Measurements from ENCODE around the gene C1QTNF7. TPM values are rescaled to one million over a fixed set of nuclear protein-coding genes. Genes with fewer than 3 reads are reported as not detected.
A peak's percentile ranks its signal among the peaks of the same experiment; 100 is the strongest.

Gene C1QTNF7, protein sequence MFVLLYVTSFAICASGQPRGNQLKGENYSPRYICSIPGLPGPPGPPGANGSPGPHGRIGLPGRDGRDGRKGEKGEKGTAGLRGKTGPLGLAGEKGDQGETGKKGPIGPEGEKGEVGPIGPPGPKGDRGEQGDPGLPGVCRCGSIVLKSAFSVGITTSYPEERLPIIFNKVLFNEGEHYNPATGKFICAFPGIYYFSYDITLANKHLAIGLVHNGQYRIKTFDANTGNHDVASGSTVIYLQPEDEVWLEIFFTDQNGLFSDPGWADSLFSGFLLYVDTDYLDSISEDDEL
- total RNA-seq (not detected in 2 replicates), polyA plus RNA-seq (not detected in 2 replicates)

DNA sequence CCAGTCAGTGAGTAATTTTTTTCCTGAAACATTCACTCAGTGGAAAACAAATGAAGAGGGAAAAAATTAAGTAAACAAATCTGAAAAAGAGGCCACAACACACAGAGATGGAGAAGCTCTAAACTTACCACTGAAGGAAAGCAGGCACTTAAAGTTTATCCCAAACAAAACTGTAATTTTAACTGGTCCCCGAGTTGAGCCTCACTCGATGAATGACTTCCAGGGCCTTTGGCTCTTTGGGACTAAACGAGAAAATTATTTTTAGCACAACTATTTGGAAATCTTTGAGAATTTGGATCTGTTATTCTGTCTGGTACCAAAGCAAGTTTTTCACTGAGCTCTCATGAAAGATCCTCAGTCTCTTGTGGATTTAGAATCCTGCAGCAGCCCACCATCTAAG is at the start of gene C1QTNF7:
Gene C1QTNF7 (plus strand): TSS at position 333 of the 400 bp plus-strand sequence. CDS start 7,711 bp downstream, outside the sequence.
- H3K27ac ChIP-seq, result no peak within 1 kb of the TSS

DNA sequence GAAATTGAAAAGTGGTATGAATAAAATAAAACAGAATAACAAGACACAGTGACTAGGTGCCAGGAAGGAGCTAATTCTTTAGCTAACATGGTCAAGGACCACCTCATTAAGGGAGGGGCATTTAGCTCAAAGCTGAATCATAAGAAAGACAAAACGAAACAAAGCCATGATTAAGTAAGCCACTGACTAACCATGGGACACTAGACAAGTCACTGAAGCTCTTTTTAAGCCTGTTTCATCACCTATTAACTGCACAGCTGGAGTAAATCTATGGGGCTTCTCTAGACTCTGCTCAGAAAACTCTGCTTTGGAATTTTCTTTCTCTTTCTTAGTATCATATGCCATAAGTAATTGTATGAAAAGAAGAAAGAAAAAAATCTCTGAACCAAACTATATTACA is 49.8 kb upstream of the C1QTNF7 start:
- H3K27ac ChIP-seq, result no peak overlapping the region
- DNase-seq (ENCODE audit: low read depth in 1 of 2, low spot score in 1 of 2), result peak in 1 of 2 donors; percentile 40

More for the DNA sequence above, at the start of gene C1QTNF7:
- H3K36me3 ChIP-seq, result no peaks in the 10 kb centered on the region
- DNase-seq (ENCODE audit: low read depth in 1 of 2, low spot score in 1 of 2), result no peak
- no peaks in the 10 kb centered on the region for H3K9me3 ChIP-seq (ENCODE audit: low read depth)
- no peaks in the 10 kb centered on the region for H3K27me3 ChIP-seq
- H3K4me3 ChIP-seq, result no peak within 1 kb of the TSS
- peaks cover 20% of the 10 kb centered on the region for H3K4me1 ChIP-seq (ENCODE audit: low read depth)
- TF ChIP-seq, protein P1, sequence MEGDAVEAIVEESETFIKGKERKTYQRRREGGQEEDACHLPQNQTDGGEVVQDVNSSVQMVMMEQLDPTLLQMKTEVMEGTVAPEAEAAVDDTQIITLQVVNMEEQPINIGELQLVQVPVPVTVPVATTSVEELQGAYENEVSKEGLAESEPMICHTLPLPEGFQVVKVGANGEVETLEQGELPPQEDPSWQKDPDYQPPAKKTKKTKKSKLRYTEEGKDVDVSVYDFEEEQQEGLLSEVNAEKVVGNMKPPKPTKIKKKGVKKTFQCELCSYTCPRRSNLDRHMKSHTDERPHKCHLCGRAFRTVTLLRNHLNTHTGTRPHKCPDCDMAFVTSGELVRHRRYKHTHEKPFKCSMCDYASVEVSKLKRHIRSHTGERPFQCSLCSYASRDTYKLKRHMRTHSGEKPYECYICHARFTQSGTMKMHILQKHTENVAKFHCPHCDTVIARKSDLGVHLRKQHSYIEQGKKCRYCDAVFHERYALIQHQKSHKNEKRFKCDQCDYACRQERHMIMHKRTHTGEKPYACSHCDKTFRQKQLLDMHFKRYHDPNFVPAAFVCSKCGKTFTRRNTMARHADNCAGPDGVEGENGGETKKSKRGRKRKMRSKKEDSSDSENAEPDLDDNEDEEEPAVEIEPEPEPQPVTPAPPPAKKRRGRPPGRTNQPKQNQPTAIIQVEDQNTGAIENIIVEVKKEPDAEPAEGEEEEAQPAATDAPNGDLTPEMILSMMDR (IDR thresholded peaks at IDR 0.05; ENCODE audit: low read depth, low read length), result no peak

DNA sequence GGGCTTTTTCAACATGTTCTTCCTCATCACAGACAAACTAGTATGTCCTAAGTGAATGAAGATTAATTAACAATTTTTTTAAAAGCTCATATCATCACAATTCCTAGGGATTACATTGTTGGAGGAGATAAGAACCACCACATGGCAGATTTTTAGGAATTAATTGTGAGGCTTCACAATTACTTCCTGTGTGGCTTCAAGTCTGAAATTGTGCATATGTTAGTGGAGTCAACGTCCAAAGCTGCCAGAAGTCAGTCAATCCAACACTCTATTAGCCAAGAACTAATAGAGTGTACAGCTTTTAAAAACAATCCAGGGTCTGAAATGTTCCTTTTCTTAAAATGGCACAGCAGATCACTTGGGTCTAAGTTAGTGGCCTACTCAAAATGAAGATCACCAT is 49.3 kb upstream of the C1QTNF7 start:
- no peaks in the 10 kb centered on the region for H3K36me3 ChIP-seq
- H3K9me3 ChIP-seq (ENCODE audit: low read depth), result no peaks in the 10 kb centered on the region
- peak in 1 of 2 donors; percentile 50 for DNase-seq (ENCODE audit: low read depth in 1 of 2, low spot score in 1 of 2)
- H3K4me3 ChIP-seq, result no peak overlapping the region
- TF ChIP-seq, protein P1 (IDR thresholded peaks at IDR 0.05; ENCODE audit: low read depth, low read length), result no peak
- H3K27me3 ChIP-seq, result no peaks in the 10 kb centered on the region
- H3K27ac ChIP-seq, result no peak overlapping the region
- H3K4me1 ChIP-seq (ENCODE audit: low read depth), result no peaks in the 10 kb centered on the region

More for the DNA sequence above, 49.8 kb upstream of the C1QTNF7 start:
- Histone ChIP-seq H3K36me3 (no peaks in the 10 kb centered on the region), H3K9me3 (ENCODE audit: low read depth) (no peaks in the 10 kb centered on the region), H3K4me1 (ENCODE audit: low read depth) (no peaks in the 10 kb centered on the region), H3K27me3 (no peaks in the 10 kb centered on the region), H3K4me3 (no peak overlapping the region)
- TF ChIP-seq, protein P1 (IDR thresholded peaks at IDR 0.05; ENCODE audit: low read depth, low read length), result no peak

DNA sequence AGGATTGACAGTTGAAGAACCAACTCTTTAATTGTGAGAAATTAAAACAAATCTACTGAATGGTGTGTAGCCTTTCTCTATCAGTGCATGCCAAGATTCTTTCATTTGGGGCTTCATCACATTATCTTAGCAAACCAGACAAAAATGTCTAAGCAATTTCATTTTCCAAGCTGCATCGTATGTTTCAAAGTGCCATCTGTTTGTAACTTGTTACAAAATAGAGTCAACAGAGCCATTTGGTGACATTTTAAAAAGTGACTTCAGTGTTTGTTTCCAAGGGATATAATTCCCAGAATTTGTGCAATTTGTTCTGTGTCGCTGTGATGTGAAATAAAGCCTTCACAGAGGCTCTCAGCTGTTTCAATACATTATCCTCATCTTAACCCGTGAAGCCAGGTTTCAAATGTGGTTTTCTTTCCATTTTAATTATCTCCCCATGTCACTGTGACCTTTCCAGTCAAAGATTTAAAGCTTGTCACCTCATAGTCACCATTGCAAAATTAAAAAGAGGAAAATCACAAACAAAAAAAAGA is 46.0 kb upstream of the C1QTNF7 start:
- TF ChIP-seq, protein P1 (IDR thresholded peaks at IDR 0.05; ENCODE audit: low read depth, low read length), result no peak
- no peak for DNase-seq (ENCODE audit: low read depth in 1 of 2, low spot score in 1 of 2)
- Histone ChIP-seq H3K27ac (no peak overlapping the region), H3K4me1 (ENCODE audit: low read depth) (peaks cover 11% of the 10 kb centered on the region), H3K27me3 (no peaks in the 10 kb centered on the region), H3K4me3 (no peak overlapping the region), H3K9me3 (ENCODE audit: low read depth) (no peaks in the 10 kb centered on the region), H3K36me3 (no peaks in the 10 kb centered on the region)

DNA sequence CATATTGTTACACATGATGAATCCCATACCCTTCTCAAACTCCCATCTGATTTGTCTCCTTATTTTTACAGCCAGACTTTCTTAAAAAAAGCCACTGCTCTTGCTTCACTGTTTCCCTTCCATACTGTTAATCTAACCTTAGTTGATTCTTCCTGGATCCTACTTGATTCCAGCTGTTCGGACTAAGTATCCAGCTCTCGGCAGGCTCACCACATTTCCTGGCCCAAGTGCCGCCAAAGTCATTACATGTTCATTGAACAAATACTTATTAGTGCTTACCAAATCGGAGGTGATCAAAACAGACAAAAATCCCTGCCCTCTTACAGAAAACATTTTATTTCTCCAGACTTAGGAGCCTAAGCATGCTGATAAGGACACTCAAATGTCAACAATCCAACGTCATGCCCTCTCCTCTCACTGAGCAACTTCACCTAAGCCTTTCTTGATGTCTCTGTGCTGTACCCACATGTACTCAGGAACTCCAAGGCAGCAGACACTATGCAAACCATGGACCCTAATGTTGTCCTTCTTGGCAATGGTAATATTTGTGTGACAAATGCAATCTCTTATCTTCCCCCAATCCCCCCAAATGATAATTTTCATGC is 45.1 kb upstream of the C1QTNF7 start:
- no peak overlapping the region for H3K27ac ChIP-seq
- H3K4me3 ChIP-seq, result no peak overlapping the region
- DNase-seq (ENCODE audit: low read depth in 1 of 2, low spot score in 1 of 2), result no peak
- H3K9me3 ChIP-seq (ENCODE audit: low read depth), result no peaks in the 10 kb centered on the region
- no peaks in the 10 kb centered on the region for H3K36me3 ChIP-seq
- no peaks in the 10 kb centered on the region for H3K27me3 ChIP-seq
- TF ChIP-seq, protein P1 (IDR thresholded peaks at IDR 0.05; ENCODE audit: low read depth, low read length), result no peak
- peaks cover 11% of the 10 kb centered on the region for H3K4me1 ChIP-seq (ENCODE audit: low read depth)
